ENCODE measurements around the gene ISM1.
A peak's percentile ranks its signal among the peaks of the same experiment; 100 is the strongest.

Gene ISM1

GRCh38 chr20:13220904-13221297 lies at the start of gene ISM1:
TSS of gene ISM1 (plus strand) at chr20:13221274. CDS start at chr20:13221777, 503 bp downstream.
- peak; percentile 36 for DNase-seq

- DNase-seq = no peak
These were observed 47.9 kb upstream of the ISM1 start for GRCh38 chr20:13173201-13173600.

- no peak for DNase-seq
These were observed 46.7 kb upstream of the ISM1 start for GRCh38 chr20:13174402-13174801.

GRCh38 chr20:13180986-13181889 lies 39.8 kb upstream of the ISM1 start:
- no peak for DNase-seq

GRCh38 chr20:13183005-13183404 lies 38.1 kb upstream of the ISM1 start:
- no peak for DNase-seq

GRCh38 chr20:13186043-13186774 lies 34.9 kb upstream of the ISM1 start:
- no peak for DNase-seq

- no peak for DNase-seq
These were observed 33.2 kb upstream of the ISM1 start for GRCh38 chr20:13187899-13188298.

- DNase-seq = no peak
These were observed 21.8 kb upstream of the ISM1 start for GRCh38 chr20:13199279-13199678.

- no peak for DNase-seq
These were observed 20.1 kb upstream of the ISM1 start for GRCh38 chr20:13200767-13201500.

GRCh38 chr20:13202565-13202964 lies 18.5 kb upstream of the ISM1 start:
- no peak for DNase-seq

GRCh38 chr20:13205425-13205824 lies 15.6 kb upstream of the ISM1 start:
- DNase-seq = no peak

GRCh38 chr20:13205848-13206434 lies 15.1 kb upstream of the ISM1 start:
- DNase-seq = no peak

- no peak for DNase-seq
These were observed 14.1 kb upstream of the ISM1 start for GRCh38 chr20:13207016-13207415.

GRCh38 chr20:13211956-13212618 lies 9.0 kb upstream of the ISM1 start:
- no peak for DNase-seq

GRCh38 chr20:13212750-13213149 lies 8.3 kb upstream of the ISM1 start:
- DNase-seq = no peak

GRCh38 chr20:13213335-13213734 lies 7.7 kb upstream of the ISM1 start:
- no peak for DNase-seq

GRCh38 chr20:13216533-13216932 lies 4.5 kb upstream of the ISM1 start:
- DNase-seq = no peak

- no peak for DNase-seq
These were observed 1.5 kb upstream of the ISM1 start for GRCh38 chr20:13219327-13220193.

- no peak for DNase-seq
These were observed 725 bp upstream of the ISM1 start for GRCh38 chr20:13220194-13220903.

- DNase-seq = no peak
These were observed 219 bp downstream of the ISM1 start for GRCh38 chr20:13221313-13221672.

Data from activated CD4-positive, CD25-positive, alpha-beta regulatory T cell treated with anti-CD3 and anti-CD28 coated beads, Interleukin-2, amount 50 U/mL, for 72 hours (primary cell).